Neutrophil (primary cell): ENCODE data around the gene HHATL.

Source experiments
- H3K27ac ChIP-seq: fragments of 200-600 bp; sonication (generic); 2 replicates; pipeline ENCODE4 v1.5.1; 2016; ENCODE audit warnings: mild to moderate bottlenecking, moderate library complexity
- H3K27me3 ChIP-seq: fragments of 200-600 bp; sonication (generic); 2 replicates; pipeline ENCODE4 v1.6.0; 2016; ENCODE audit warnings: mild to moderate bottlenecking
- H3K36me3 ChIP-seq: fragments of 200-600 bp; sonication (generic); 2 replicates; pipeline ENCODE4 v1.5.1; 2017
- H3K4me1 ChIP-seq, 2 experiments: fragments of 200-600 bp in 1 of 2; sonication (generic) in 1 of 2; 1 replicate in 1 of 2; 2 replicates in 1 of 2; pipeline versions ENCODE4 v1.5.1 to v1.6.1; 2013 to 2016; ENCODE audit warnings: low read depth in 1 of 2, low read length in 1 of 2, mild to moderate bottlenecking in 1 of 2, moderate library complexity in 1 of 2; ENCODE audit not compliant: control insufficient read depth in 1 of 2, insufficient read depth in 1 of 2
- H3K4me3 ChIP-seq, 2 experiments: fragments of 200-600 bp in 1 of 2; sonication (generic) in 1 of 2; 1 replicate in 1 of 2; 2 replicates in 1 of 2; pipeline ENCODE4 v1.5.1; 2013 to 2016; ENCODE audit warnings: low read depth in 1 of 2, low read length in 1 of 2, mild to moderate bottlenecking in 1 of 2, moderate library complexity in 1 of 2
- H3K9me3 ChIP-seq: fragments of 200-600 bp; sonication (generic); 2 replicates; pipeline ENCODE4 v1.5.1; 2016
- TF ChIP-seq, protein P1 (sequence below): fragments of 200-600 bp; sonication (generic); IDR thresholded peaks from 2 replicates; pipeline ENCODE4 v1.5.1; 2016; ENCODE audit warnings: antibody characterized with exemption

The HHATL gene

DNA sequence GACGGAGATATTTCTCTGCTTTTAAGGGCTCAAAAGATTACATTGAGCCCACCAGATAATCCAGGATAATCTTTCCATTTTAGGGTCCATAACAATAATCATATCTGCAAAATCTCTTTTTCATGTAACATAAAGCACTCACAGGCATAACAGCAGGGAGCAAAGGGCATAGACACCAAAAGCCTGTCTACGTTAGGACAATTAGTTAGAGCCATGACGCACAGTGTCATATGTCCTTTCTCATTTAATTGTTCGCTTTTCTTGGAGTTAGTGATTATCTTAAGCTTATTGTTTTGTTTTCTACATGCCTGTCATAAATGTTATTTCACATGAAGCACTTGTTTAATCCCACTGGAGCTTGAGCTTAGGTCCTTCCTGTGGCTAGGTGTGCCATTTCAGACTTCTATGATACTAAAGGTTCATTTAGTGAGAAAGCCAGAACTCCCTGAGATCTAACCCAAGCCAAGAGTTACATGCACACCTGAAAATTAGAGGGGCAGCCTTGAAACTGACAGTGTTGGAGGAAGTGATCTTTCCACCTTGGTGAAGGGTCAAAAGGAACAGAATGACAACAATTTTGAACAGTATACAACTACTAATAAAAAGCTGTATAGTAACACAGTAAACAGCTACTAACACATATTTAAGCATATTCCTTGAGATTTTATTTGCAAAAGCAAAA is 11.7 kb upstream of the HHATL start:
- no peaks in the 10 kb centered on the region for H3K36me3 ChIP-seq
- no peak overlapping the region for H3K27ac ChIP-seq
- no peaks in the 10 kb centered on the region for H3K27me3 ChIP-seq
- TF ChIP-seq, protein P1, sequence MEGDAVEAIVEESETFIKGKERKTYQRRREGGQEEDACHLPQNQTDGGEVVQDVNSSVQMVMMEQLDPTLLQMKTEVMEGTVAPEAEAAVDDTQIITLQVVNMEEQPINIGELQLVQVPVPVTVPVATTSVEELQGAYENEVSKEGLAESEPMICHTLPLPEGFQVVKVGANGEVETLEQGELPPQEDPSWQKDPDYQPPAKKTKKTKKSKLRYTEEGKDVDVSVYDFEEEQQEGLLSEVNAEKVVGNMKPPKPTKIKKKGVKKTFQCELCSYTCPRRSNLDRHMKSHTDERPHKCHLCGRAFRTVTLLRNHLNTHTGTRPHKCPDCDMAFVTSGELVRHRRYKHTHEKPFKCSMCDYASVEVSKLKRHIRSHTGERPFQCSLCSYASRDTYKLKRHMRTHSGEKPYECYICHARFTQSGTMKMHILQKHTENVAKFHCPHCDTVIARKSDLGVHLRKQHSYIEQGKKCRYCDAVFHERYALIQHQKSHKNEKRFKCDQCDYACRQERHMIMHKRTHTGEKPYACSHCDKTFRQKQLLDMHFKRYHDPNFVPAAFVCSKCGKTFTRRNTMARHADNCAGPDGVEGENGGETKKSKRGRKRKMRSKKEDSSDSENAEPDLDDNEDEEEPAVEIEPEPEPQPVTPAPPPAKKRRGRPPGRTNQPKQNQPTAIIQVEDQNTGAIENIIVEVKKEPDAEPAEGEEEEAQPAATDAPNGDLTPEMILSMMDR, result no peak
- H3K4me1 ChIP-seq, result peaks cover 6 to 12% of the 10 kb centered on the region in 2 experiments
- no peaks in the 10 kb centered on the region for H3K9me3 ChIP-seq
- no peak overlapping the region for H3K4me3 ChIP-seq

DNA sequence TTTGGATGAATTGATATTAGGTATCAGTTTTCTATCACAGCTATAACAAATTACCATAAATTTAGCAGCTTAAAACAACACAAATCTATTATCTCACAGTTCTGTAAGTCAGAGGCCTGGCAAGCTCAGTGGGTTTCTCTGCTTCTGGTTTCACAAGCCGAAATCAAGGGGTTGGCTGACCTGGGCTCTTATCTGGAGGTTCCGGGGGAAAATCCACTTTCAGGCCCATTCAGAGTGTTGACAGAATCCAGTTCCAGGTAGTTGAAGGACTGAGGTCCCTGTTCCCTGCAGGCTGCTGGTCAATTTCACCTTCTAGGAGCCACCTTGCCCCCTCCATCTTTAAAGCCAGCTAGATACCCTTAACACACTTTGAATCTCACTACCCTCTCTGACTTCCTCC is 11.1 kb upstream of the HHATL start:
- Histone ChIP-seq H3K4me3 (no peak overlapping the region), H3K27me3 (no peaks in the 10 kb centered on the region), H3K9me3 (no peaks in the 10 kb centered on the region), H3K4me1 (peaks cover 6 to 12% of the 10 kb centered on the region in 2 experiments), H3K36me3 (no peaks in the 10 kb centered on the region), H3K27ac (no peak overlapping the region)
- TF ChIP-seq, protein P1, result no peak

DNA sequence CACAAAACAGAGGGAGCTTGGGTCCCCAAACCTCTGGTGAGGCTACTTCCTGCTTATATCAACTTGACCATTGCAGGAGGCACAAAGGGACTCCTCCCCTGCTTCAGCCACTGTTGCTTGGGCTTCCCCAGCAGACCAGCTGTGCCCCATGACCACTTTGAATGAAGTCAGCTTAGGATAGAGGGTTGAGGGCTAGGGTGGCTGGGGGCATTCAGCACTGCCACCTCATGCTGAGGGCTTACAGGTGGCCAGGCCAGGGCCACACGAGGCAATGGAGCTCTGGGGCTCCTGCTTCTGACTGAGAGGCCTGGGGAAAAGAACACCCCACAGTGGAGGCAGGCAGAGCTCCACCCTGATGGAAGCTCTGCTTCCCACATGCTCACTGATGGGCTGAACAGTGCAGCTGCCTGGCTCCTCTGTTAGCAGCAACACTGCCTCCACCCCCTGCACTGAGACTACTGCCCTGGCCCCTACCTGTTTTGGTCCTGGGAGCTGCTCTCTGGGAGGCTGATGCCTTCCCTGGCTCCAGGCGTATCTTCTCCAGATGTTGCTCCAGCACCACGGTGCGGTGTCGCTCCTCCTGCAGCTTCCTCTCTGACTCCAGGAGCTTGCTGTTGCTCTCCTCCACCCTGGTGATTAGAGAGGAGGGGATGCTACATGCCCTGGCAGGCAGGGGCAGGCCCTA is 10.2 kb upstream of the HHATL start:
- Histone ChIP-seq H3K4me3 (no peak overlapping the region), H3K9me3 (no peaks in the 10 kb centered on the region), H3K27ac (no peak overlapping the region), H3K36me3 (no peaks in the 10 kb centered on the region), H3K4me1 (peaks cover 5 to 9% of the 10 kb centered on the region in 2 experiments), H3K27me3 (no peaks in the 10 kb centered on the region)
- TF ChIP-seq, protein P1, result no peak

DNA sequence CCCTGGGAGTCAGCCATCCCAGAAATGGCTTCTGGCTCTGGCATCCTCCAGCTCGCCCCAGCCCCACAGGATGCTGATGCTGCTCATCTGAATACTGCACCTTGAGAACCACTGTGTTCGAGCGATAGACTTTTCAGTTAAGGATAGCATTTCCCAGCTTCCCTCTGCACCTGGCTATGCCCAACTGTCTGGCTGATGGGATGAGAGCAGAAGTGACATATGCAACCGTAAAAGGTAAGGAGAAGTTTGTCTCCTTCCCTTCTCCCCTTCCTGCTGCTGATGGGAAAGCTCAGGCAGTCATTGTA is 9.7 kb upstream of the HHATL start:
- Histone ChIP-seq H3K4me1 (peaks cover 0 to 4% of the 10 kb centered on the region in 2 experiments), H3K9me3 (no peaks in the 10 kb centered on the region), H3K36me3 (no peaks in the 10 kb centered on the region), H3K27ac (no peak overlapping the region), H3K27me3 (no peaks in the 10 kb centered on the region), H3K4me3 (no peak overlapping the region)
- TF ChIP-seq, protein P1, result no peak

DNA sequence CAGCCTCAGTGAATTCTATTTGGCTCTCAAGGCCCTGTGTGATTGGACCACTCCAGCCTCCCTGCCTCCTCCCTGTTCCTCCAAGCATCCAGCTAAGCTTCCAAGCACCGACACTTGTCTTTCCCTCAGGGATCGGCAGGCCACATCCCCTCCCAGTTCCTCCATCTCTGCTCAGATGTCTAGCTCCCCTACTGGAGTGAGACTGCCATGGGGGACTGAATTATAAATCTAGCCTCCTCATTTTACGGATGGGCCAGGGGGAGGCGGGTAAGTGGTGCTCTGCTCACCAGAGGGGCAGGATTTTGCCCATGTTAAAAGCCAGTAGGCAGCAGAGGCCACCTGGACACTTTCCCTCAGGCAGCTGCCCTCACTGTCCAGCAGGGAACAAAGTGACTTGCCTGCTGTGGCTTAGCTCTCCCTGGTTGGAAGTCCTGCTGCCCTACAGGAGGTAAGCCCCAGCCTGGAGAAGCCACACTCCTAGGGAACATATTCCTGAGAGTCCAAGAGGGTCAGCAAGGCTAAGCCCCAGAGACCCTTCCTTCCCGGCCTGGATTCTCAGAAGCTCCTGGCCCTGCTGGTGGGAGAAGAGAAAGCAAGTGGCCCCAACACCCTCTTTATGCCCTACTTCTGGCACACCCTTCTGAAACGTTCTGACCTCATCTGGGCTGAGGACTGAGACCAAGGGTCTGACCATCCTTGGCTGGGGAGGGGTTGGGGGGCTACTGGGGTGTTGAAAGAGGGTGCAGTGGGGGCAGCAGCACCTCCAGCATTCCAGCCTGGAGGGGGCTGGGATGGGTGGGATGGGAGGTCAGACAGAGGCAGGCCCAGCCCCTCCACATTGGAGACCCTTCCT is 9.1 kb upstream of the HHATL start:
- Histone ChIP-seq H3K36me3 (no peaks in the 10 kb centered on the region), H3K4me1 (no peaks in the 10 kb centered on the region), H3K27ac (no peak overlapping the region), H3K4me3 (no peak overlapping the region), H3K9me3 (no peaks in the 10 kb centered on the region), H3K27me3 (no peaks in the 10 kb centered on the region)
- TF ChIP-seq, protein P1, result no peak
